ENCODE results near the gene NEK10.

DNA sequence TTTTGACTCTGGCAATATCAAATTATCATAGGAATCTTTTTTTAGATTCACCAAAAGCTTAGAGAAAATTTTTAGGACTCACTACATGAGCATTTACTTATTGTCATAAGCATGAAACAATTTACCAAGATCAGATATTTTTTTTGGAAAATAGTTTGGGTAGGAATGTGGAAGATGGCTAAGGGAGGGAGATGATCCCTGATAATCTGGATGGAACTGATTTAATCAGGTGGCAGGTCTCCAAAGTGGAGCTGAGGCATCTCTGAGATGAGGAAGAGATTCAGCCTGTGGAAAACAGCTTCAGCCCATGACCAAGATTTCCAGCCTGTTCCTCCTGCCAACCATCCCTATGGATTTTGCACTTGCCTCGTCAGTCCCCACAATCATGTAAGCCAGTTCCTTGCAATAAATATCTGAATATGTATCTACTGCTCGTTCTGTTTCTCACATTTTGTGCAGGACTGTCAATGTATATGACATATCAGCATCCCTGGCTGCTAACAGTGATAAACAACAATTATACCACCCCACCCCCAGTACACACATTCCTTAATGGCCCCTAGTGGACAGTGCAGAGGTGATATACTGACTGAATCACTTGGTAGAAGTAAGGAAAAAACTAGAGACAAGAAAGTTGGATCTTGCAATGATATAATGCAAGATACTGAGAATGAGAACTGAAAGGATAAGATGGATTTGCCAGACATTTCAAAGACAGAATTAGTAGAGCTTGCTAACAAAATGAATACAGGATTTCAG lies 183.8 kb downstream of the NEK10 start:
- TF ChIP-seq, protein P1, sequence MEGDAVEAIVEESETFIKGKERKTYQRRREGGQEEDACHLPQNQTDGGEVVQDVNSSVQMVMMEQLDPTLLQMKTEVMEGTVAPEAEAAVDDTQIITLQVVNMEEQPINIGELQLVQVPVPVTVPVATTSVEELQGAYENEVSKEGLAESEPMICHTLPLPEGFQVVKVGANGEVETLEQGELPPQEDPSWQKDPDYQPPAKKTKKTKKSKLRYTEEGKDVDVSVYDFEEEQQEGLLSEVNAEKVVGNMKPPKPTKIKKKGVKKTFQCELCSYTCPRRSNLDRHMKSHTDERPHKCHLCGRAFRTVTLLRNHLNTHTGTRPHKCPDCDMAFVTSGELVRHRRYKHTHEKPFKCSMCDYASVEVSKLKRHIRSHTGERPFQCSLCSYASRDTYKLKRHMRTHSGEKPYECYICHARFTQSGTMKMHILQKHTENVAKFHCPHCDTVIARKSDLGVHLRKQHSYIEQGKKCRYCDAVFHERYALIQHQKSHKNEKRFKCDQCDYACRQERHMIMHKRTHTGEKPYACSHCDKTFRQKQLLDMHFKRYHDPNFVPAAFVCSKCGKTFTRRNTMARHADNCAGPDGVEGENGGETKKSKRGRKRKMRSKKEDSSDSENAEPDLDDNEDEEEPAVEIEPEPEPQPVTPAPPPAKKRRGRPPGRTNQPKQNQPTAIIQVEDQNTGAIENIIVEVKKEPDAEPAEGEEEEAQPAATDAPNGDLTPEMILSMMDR (conservative IDR thresholded peaks at IDR 0.05; ENCODE audit: low read depth, low read length), result no peak
- no peak for TF ChIP-seq EZH2 (IDR thresholded peaks at IDR 0.05; ENCODE audit: low read length, unreplicated experiment)

All from PC-3 (cell line).